CD4-positive, CD25-positive, alpha-beta regulatory T cell (primary cell): Measurements from ENCODE around the gene RHOT2. TPM values are rescaled to one million over a fixed set of nuclear protein-coding genes. Genes with fewer than 3 reads are reported as not detected.

ENCODE experiments used
- ATAC-seq, 2 donors: fragments of 150-1000 bp; cut with Tn5 transposase; one replicate each; pipeline ENCODE4 v1.10.0; 2021; ENCODE audit warnings: low read depth in 2 of 2, moderate number of reproducible peaks in 2 of 2, moderate library complexity in 1 of 2
- DNase-seq, 3 donors: peaks; one replicate each; pipeline versions ENCODE4 v3.0.0 to v3.0.0-alpha.2; 2012 to 2022; ENCODE audit warnings: mixed read lengths in 1 of 3
- H3K27ac ChIP-seq: one replicate; pipeline ENCODE4 v1.7.0; 2013; ENCODE audit warnings: mild to moderate bottlenecking, low read length; ENCODE audit not compliant: insufficient read depth, poor library complexity, severe bottlenecking
- H3K27me3 ChIP-seq: one replicate; pipeline ENCODE4 v1.7.0; 2013; ENCODE audit warnings: low read length; ENCODE audit not compliant: control insufficient read depth, insufficient read depth
- H3K36me3 ChIP-seq: one replicate; pipeline ENCODE4 v1.7.0; 2013; ENCODE audit warnings: mild to moderate bottlenecking, low read length, moderate library complexity; ENCODE audit not compliant: control insufficient read depth, insufficient read depth
- H3K4me1 ChIP-seq: 2 replicates; pipeline ENCODE4 v1.7.0; 2013; ENCODE audit warnings: mild to moderate bottlenecking, low read length; ENCODE audit not compliant: insufficient read depth, control insufficient read depth, poor library complexity, severe bottlenecking
- H3K4me3 ChIP-seq: one replicate; pipeline ENCODE4 v1.7.0; 2013; ENCODE audit warnings: low read depth, mild to moderate bottlenecking, low read length, moderate library complexity
- H3K9me3 ChIP-seq, 2 experiments: 1 replicate in 1 of 2; 2 replicates in 1 of 2; pipeline ENCODE4 v1.7.0; 2013; ENCODE audit warnings: low read length in 2 of 2, mild to moderate bottlenecking in 1 of 2, moderate library complexity in 1 of 2; ENCODE audit not compliant: control insufficient read depth in 2 of 2
- H3K27ac Mint-ChIP-seq, 3 donors: one replicate each; pipeline ENCODE4 v1.8.0; 2020 to 2022; ENCODE audit warnings: mild to moderate bottlenecking in 3 of 3, mixed read lengths in 3 of 3, moderate library complexity in 2 of 3
- H3K27me3 Mint-ChIP-seq: one replicate; pipeline ENCODE4 v1.8.0; 2022; ENCODE audit warnings: mild to moderate bottlenecking, mixed read lengths
- H3K36me3 Mint-ChIP-seq: one replicate; pipeline ENCODE4 v1.8.0; 2020; ENCODE audit warnings: mixed read lengths
- H3K4me1 Mint-ChIP-seq, 4 donors: one replicate each; pipeline ENCODE4 v1.8.0; 2020 to 2022; ENCODE audit warnings: mixed read lengths in 4 of 4, mild to moderate bottlenecking in 1 of 4
- H3K4me3 Mint-ChIP-seq, 4 donors: one replicate each; pipeline ENCODE4 v1.8.0; 2020 to 2022; ENCODE audit warnings: mild to moderate bottlenecking in 4 of 4, mixed read lengths in 4 of 4, moderate library complexity in 3 of 4
- H3K9me3 Mint-ChIP-seq, 7 donors: one replicate each; pipeline ENCODE4 v1.8.0; 2020 to 2022; ENCODE audit warnings: mixed read lengths in 7 of 7, mild to moderate bottlenecking in 3 of 7, moderate library complexity in 2 of 7
- polyA plus RNA-seq, 4 donors: library from polyadenylated mRNA; unstranded; fragments of 300-500 nt; fragmentation: Illumina TruSeq; gene quantifications; one replicate each; pipeline ENCODE4 v1.2.3, GENCODE V29; 2021
- total RNA-seq: library from RNA; stranded (reverse); gene quantifications from one replicate; pipeline ENCODE4 v1.2.3, GENCODE V29; 2022

Gene RHOT2
- total and polyA plus RNA-seq, 5 donors from 2014 or later, result 34.3 to 212 (median 41.8) TPM

GRCh38 chr16:676913-677312 lies 9.0 kb downstream of the RHOT2 start:
- peaks cover 34% of the 10 kb centered on the region for H3K4me1 ChIP-seq
- no peak for ATAC-seq

GRCh38 chr16:677316-678190 lies 9.6 kb downstream of the RHOT2 start:
- H3K4me1 Mint-ChIP-seq, result peaks cover 0 to 32% (median 4%) of the 10 kb centered on the region in 4 donors
- H3K4me3 Mint-ChIP-seq, result peak overlapping the region in 2 of 4 donors; percentile 29 to 43
- Histone ChIP-seq H3K4me1 (peaks cover 34% of the 10 kb centered on the region), H3K27me3 (no peaks in the 10 kb centered on the region), H3K4me3 (no peak overlapping the region), H3K27ac (no peak overlapping the region), H3K36me3 (peaks cover 12% of the 10 kb centered on the region), H3K9me3 (no peaks in the 10 kb centered on the region)
- DNase-seq, result no peak
- H3K27ac Mint-ChIP-seq, result no peak overlapping the region
- peaks cover 2% of the 10 kb centered on the region for H3K36me3 Mint-ChIP-seq
- no peaks in the 10 kb centered on the region for H3K9me3 Mint-ChIP-seq
- no peaks in the 10 kb centered on the region for H3K27me3 Mint-ChIP-seq
- no peak for ATAC-seq

More at GRCh38 chr16:676913-677312, 9.0 kb downstream of the RHOT2 start:
- Mint-ChIP-seq H3K27me3 (no peaks in the 10 kb centered on the region), H3K4me3 (peak overlapping the region in 3 of 4 donors; percentile 29 to 43 (median 43)), H3K27ac (no peak overlapping the region), H3K9me3 (no peaks in the 10 kb centered on the region), H3K4me1 (peaks cover 0 to 28% (median 3%) of the 10 kb centered on the region in 4 donors), H3K36me3 (no peaks in the 10 kb centered on the region)
- DNase-seq, result no peak
- Histone ChIP-seq H3K4me3 (no peak overlapping the region), H3K36me3 (peaks cover 11% of the 10 kb centered on the region), H3K9me3 (no peaks in the 10 kb centered on the region), H3K27me3 (no peaks in the 10 kb centered on the region), H3K27ac (no peak overlapping the region)

- ATAC-seq, result no peak
- H3K4me3 Mint-ChIP-seq, result peak overlapping the region in 2 of 4 donors; percentile 85 to 93
- DNase-seq, result no peak
- peaks cover 38% of the 10 kb centered on the region for H3K4me1 ChIP-seq
- no peaks in the 10 kb centered on the region for H3K27me3 ChIP-seq
- peaks cover 0 to 39% (median 5%) of the 10 kb centered on the region in 4 donors for H3K4me1 Mint-ChIP-seq
- H3K4me3 ChIP-seq, result no peak overlapping the region
- H3K9me3 Mint-ChIP-seq, result no peaks in the 10 kb centered on the region
- no peak overlapping the region for H3K27ac Mint-ChIP-seq
- H3K27me3 Mint-ChIP-seq, result no peaks in the 10 kb centered on the region
- H3K36me3 ChIP-seq, result peaks cover 9% of the 10 kb centered on the region
- H3K36me3 Mint-ChIP-seq, result peaks cover 3% of the 10 kb centered on the region
- H3K9me3 ChIP-seq, result no peaks in the 10 kb centered on the region
- H3K27ac ChIP-seq, result no peak overlapping the region
These were observed 10.4 kb downstream of the RHOT2 start for GRCh38 chr16:678209-678857.

GRCh38 chr16:678858-679813 lies 11.2 kb downstream of the RHOT2 start:
- ATAC-seq, result no peak
- Histone ChIP-seq H3K27me3 (no peaks in the 10 kb centered on the region), H3K4me1 (peaks cover 44% of the 10 kb centered on the region), H3K27ac (peak overlapping the region; percentile 69), H3K4me3 (no peak overlapping the region), H3K9me3 (no peaks in the 10 kb centered on the region), H3K36me3 (peaks cover 9% of the 10 kb centered on the region)
- H3K4me1 Mint-ChIP-seq, result peaks cover 0 to 42% (median 5%) of the 10 kb centered on the region in 4 donors
- no peaks in the 10 kb centered on the region for H3K9me3 Mint-ChIP-seq
- peak in 2 of 3 donors; percentile 46 to 57 for DNase-seq
- peaks cover 3% of the 10 kb centered on the region for H3K36me3 Mint-ChIP-seq
- peak overlapping the region in 1 of 3 donors; percentile 88 for H3K27ac Mint-ChIP-seq
- H3K4me3 Mint-ChIP-seq, result peak overlapping the region; percentile 84 to 93 (median 85)
- no peaks in the 10 kb centered on the region for H3K27me3 Mint-ChIP-seq

GRCh38 chr16:679814-680624 lies 12.1 kb downstream of the RHOT2 start, which contains the start of gene STUB1:
Gene STUB1, plus strand, starts transcription at chr16:680410. Its CDS starts 116 bp downstream, at chr16:680526.
- no peaks in the 10 kb centered on the region for H3K27me3 Mint-ChIP-seq
- Histone ChIP-seq H3K27me3 (no peaks in the 10 kb centered on the region), H3K36me3 (peaks cover 9% of the 10 kb centered on the region), H3K4me3 (peak within 1 kb of the TSS; percentile 58), H3K9me3 (no peaks in the 10 kb centered on the region), H3K27ac (peak within 1 kb of the TSS; percentile 81), H3K4me1 (peaks cover 47% of the 10 kb centered on the region)
- peak within 1 kb of the TSS; percentile 83 to 93 (median 88) for H3K4me3 Mint-ChIP-seq
- DNase-seq (peak; percentile 81 to 84 (median 81)), ATAC-seq (peak; percentile 41 to 42)
- H3K27ac Mint-ChIP-seq, result peak within 1 kb of the TSS in 2 of 3 donors; percentile 71 to 73
- H3K4me1 Mint-ChIP-seq, result peaks cover 0 to 41% (median 5%) of the 10 kb centered on the region in 4 donors
- peaks cover 3% of the 10 kb centered on the region for H3K36me3 Mint-ChIP-seq
- no peaks in the 10 kb centered on the region for H3K9me3 Mint-ChIP-seq

- no peak overlapping the region for H3K27ac Mint-ChIP-seq
- H3K27me3 Mint-ChIP-seq, result no peaks in the 10 kb centered on the region
- DNase-seq (no peak), ATAC-seq (no peak)
- Histone ChIP-seq H3K27me3 (no peaks in the 10 kb centered on the region), H3K9me3 (no peaks in the 10 kb centered on the region), H3K4me3 (peak overlapping the region; percentile 58), H3K36me3 (peaks cover 9% of the 10 kb centered on the region), H3K27ac (peak overlapping the region; percentile 81), H3K4me1 (peaks cover 44% of the 10 kb centered on the region)
- H3K4me3 Mint-ChIP-seq, result peak overlapping the region; percentile 76 to 86 (median 76)
- H3K4me1 Mint-ChIP-seq, result peaks cover 0 to 38% (median 5%) of the 10 kb centered on the region in 4 donors
- H3K36me3 Mint-ChIP-seq, result peaks cover 3% of the 10 kb centered on the region
- no peaks in the 10 kb centered on the region for H3K9me3 Mint-ChIP-seq
These were observed 12.7 kb downstream of the RHOT2 start for GRCh38 chr16:680625-680945.
